GM19455 (cell line): ENCODE measurements around the gene CGB7.

Source experiments
- ATAC-seq: cut with Tn5 transposase; IDR thresholded peaks from one replicate; pipeline ENCODE4 v1.9.1; 2021; ENCODE audit not compliant: unreplicated experiment

The CGB7 gene

DNA sequence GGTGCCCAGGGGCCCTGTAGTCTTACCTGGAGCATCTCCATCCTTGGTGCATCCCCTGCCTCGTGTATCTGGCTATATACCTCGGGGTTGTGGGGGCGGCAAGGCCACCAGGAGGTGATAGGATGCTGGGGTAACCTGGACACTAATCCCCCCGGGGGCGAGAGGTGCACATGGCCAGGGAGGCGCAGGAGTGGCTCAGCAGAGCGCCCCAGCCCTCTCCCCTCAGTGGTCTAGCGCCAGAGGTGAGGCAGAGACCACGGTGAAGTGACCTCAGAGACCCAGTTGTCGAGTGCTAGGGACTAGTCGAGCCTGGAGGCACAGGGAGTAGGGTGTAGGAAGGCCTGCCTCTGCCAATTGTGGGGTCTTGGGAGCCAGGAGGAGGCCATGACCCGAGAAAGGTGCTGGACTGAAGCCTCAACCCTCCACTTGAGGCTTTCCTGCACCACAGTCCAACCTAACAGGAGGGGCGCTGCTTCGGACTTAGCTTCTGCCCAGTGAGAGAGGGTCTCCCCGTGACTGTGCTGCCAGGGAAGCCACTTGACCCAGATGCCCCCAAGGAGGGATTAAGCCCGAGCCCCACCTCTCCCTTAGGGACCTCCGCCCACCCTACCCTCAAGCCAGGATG is 40.4 kb downstream of the CGB7 start, which contains the start of gene LHB:
Gene LHB (minus strand): TSS at position 51 of the 625 bp plus-strand sequence. CDS start 10 bp downstream, at position 41.
- no peak for ATAC-seq

DNA sequence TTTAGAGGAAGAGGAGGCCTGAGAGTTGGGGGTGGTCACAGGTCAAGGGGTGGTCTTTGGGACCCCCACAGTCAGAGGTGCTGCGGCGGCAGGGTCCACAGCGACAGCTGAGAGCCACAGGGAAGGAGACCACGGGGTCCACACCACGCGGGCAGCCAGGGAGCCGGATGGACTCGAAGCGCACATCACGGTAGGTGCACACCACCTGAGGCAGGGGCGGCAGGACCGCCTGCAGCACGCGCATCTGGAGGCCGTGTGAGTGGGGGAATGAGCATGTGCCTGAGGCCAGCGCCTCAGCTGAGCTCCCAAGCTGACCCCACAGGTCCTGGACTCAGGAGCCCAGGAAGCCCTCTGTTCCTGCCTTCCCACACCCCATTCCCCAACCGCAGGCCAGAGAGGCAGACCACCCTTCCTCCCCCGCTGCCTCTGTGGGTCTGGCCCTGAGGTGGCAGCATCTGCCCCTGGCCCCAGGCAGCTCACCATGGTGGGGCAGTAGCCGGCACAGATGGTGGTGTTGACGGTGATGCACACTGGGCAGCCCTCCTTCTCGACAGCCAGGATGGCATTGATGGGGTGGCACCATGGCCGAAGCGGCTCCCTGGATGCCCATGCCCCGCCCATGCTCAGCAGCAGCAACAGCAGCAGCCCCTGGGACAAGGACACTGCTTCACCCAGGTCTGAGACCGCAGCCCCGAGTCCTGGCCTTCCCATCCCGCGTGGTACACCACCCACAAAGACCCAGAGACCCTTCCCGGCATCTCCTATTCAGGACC is 41.3 kb downstream of the CGB7 start:
- ATAC-seq: no peak

DNA sequence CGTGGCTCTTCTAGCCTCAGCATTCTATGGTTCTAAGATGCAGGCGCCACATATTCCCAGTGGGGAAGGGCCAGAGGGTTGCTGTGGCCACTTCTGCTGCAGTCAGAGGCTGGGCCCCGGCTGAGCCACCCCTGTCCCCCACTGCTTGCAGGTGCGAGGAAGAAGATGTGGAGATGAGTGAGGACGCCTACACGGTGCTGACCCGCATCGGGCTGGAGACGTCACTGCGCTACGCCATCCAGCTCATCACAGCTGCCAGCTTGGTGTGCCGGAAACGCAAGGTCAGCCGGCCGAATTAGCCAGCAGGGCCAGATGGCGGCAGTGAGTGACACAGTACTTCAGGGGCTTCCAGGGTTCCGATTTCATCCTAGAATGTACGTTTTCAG is 42.7 kb downstream of the CGB7 start:
- no peak for ATAC-seq

DNA sequence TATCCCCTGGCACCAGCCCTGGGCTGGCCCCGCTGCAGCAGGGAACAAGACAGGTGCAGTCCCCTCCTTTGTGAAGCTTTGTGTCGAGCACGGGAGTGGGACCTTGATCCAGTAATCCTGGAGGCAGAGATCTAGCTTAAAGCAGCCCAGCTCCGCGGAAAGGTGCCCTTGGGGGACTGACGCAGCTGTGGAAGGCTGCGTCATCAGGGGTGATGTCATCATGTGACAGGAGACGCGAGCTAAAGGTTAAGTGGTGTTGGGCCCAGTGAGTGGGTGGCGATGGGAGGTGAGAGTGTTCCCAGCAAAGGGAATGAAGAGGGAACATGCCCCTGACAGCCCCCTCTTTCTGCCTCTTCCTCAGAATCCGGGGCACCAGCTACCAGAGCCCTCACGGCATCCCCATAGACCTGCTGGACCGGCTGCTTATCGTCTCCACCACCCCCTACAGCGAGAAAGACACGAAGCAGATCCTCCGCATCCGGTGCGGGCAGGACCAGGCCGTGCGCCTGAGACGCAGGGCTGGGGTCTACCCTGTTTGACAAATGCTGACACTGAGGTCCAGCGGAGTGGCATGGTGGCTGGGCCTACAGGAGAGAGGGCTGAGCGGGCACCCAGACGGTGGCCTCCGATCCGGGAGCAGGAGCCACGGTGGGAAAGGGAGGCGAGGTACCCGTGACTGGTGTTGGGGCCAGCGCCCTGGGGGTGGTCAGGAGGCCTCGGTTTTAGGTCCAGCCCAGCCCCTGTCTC is 43.3 kb downstream of the CGB7 start:
- ATAC-seq: no peak

DNA sequence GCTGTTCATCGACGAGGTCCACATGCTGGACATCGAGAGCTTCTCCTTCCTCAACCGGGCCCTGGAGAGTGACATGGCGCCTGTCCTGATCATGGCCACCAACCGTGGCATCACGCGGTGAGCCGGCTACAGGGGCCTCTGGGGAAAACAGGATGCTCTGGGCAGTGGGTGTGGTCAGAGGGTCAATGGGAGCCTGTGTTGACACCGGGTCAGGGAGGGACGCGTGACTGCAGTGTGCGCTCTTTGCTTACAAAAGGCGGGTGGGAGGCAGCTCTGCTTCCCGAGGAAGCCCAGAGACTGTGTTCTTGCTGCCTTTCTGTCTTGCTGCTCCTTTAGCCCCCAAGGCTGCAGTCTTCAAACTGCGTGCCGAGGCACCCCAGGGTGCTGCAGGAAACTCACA is 46.4 kb downstream of the CGB7 start:
- no peak for ATAC-seq

DNA sequence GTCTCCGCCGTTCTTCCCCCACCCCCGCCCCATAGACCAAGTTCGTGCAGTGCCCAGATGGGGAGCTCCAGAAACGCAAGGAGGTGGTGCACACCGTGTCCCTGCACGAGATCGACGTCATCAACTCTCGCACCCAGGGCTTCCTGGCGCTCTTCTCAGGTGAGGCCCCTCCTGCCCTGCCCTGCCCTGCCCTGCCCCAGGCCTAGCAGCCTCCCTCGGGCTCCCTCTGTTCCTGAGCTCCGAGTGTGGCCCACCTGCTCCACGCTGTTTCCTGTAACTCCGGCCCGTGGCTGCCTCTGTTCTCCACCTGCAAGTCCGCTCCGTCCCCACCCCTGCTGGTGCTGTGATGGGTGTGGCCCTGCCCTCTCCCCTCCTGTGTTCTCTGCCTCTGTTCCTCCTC is 47.1 kb downstream of the CGB7 start:
- no peak for ATAC-seq

DNA sequence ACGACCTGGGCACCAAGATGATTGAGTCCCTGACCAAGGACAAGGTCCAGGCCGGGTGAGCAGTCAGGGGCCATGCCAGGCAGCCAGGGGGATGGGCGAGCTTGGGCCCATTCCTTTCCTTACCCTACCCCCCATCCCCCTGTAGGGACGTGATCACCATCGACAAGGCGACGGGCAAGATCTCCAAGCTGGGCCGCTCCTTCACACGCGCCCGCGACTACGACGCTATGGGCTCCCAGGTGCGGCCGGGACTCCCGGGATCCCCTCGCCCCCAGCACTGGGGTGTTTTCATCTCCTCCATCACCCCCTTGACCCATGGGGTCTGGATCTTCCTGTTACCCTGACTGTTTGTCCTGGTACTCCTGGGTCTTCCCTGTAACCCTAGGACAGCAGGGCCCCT is 47.7 kb downstream of the CGB7 start:
- ATAC-seq: no peak

DNA sequence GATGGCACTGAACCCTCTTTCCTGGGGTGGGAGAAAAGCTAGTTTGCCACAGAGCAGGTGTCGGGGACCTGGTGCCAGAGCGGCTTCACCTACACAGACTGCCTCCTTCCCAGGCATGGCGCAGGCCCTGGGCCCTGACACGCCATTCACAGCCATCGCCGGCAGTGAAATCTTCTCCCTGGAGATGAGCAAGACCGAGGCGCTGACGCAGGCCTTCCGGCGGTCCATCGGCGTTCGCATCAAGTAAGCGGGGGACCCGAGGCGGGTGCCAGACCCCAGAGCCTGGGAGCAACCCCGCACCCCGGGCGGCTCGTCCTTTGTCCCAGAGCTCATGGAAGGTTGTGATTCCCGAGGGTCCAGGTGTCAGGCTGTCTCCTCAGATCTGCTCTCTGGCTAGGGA is 50.6 kb downstream of the CGB7 start:
- ATAC-seq: no peak

DNA sequence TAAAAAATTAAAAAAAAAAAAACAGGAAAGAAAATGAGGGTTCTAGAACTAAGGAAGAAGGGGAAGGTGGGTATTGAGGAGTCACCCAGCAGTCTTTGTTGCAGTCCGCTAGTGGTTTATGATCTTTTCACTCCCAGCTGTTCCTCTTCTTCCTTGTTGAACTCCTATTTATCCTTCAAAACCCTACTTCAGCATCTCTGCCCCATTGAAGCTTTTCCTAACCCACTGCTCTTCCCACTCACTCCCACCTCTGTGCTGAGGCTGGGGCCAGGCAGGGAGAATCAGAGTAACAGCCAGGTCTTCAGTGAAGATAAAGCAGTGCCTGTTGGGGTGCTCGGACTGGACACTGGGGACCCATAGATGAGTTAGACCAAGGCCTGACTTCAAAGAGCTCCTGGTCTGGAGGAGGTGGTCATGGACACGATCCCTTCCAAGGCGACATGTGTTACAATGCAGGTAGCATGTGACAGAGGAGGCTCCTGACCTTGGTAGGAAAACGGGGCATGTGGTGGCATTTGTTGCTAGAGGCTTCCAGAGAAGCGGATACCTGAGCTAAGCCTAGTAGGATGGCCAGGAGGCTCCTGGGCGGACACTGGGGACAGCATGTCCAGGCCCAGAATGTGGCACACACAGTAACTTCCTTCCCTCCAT is 52.5 kb downstream of the CGB7 start:
- ATAC-seq: no peak
